Transverse colon (tissue), 4 donors: ENCODE measurements around the gene EDDM13. TPM values are rescaled to one million over a fixed set of nuclear protein-coding genes. Genes with fewer than 3 reads are reported as not detected.
A peak's percentile ranks its signal among the peaks of the same experiment; 100 is the strongest.

Source experiments
- DNase-seq: peaks from one replicate; pipeline ENCODE4 v3.0.0-alpha.2; 2019
- H3K27ac ChIP-seq, 4 donors: fragments of 200-600 bp; sonication (generic); 2 replicates each; pipeline ENCODE4 v1.5.1; 2016 to 2018; ENCODE audit warnings: inconsistent platforms in 4 of 4
- H3K27me3 ChIP-seq: fragments of 200-600 bp; sonication (generic); 2 replicates; pipeline ENCODE4 v1.5.1; 2017; ENCODE audit warnings: inconsistent platforms
- H3K36me3 ChIP-seq, 4 donors: fragments of 200-600 bp; sonication (generic); 2 replicates each; pipeline ENCODE4 v1.5.1; 2017 to 2019; ENCODE audit warnings: inconsistent platforms in 4 of 4
- H3K4me1 ChIP-seq, 4 donors: fragments of 200-600 bp; sonication (generic); 2 replicates each; pipeline ENCODE4 v1.5.1; 2017 to 2020; ENCODE audit warnings: inconsistent platforms in 4 of 4
- H3K4me3 ChIP-seq, 4 donors: fragments of 200-600 bp; sonication (generic); 1 replicate in 1 of 4; 2 replicates in 3 of 4; pipeline versions ENCODE4 v1.5.1 to v1.6.1; 2017 to 2019; ENCODE audit warnings: inconsistent platforms in 4 of 4
- H3K9me3 ChIP-seq, 2 donors: fragments of 200-600 bp; sonication (generic); 2 replicates each; pipeline ENCODE4 v1.5.1; 2017 to 2019; ENCODE audit warnings: inconsistent platforms in 2 of 2
- EP300 ChIP-seq: sonication (generic); formaldehyde crosslinking; IDR thresholded peaks from one replicate; pipeline ENCODE4 v1.6.1; 2017; ENCODE audit warnings: antibody characterized with exemption, low read depth
- POLR2A ChIP-seq: fragments of 450-650 bp; IDR thresholded peaks from one replicate; pipeline ENCODE4 v1.6.1; 2016; ENCODE audit warnings: antibody characterized with exemption, mild to moderate bottlenecking, moderate library complexity
- POLR2AphosphoS5 ChIP-seq, 3 donors: sonication (generic); formaldehyde crosslinking; IDR thresholded peaks; one replicate each; pipeline ENCODE4 v1.6.1; 2016; ENCODE audit warnings: antibody characterized with exemption in 3 of 3
- WGBS, 2 donors: methylation state at CpG; one replicate each; pipeline ENCODE4 v1.1.5; 2018; ENCODE audit warnings: low coverage in 1 of 2; 5-methylcytosine and 5-hydroxymethylcytosine counted together
- in situ Hi-C, 4 donors: fragments of 200-750 bp; cut with MboI; loops; one replicate each; pipeline versions ENCODE4 v1.15.0 to v1.15.1; 2017; ENCODE audit warnings: low sequenced_read_pairs in 3 of 4, low pct_ligation_motif_present in 1 of 4, low pct_unique_long_range_greater_than_20kb in 1 of 4
- intact Hi-C: fragments of 100-400 bp; cut with DNase I; formaldehyde crosslinking; loops from one replicate; pipeline ENCODE4 v1.15.1; 2023; ENCODE audit warnings: low total_unique reads
- total RNA-seq, 4 donors: library from RNA; depleted of rRNA; stranded (reverse); fragments of >200 nt; gene quantifications; one replicate each; pipeline ENCODE4 v1.1.0, GENCODE V29; 2016
- TF ChIP-seq, protein P1 (sequence below), 5 experiments: fragments of 200-600 bp in 3 of 5; fragments of 450-650 bp in 2 of 5; sonication (generic) in 3 of 5; IDR thresholded peaks; 1 replicate in 2 of 5; 2 replicates in 3 of 5; pipeline ENCODE4 v1.5.1; 2016 to 2017; ENCODE audit warnings: antibody characterized with exemption in 5 of 5, inconsistent platforms in 3 of 5, mild to moderate bottlenecking in 2 of 5, moderate library complexity in 1 of 5

The EDDM13 gene
- total RNA-seq, 4 donors from 2014 or later: not detected

DNA sequence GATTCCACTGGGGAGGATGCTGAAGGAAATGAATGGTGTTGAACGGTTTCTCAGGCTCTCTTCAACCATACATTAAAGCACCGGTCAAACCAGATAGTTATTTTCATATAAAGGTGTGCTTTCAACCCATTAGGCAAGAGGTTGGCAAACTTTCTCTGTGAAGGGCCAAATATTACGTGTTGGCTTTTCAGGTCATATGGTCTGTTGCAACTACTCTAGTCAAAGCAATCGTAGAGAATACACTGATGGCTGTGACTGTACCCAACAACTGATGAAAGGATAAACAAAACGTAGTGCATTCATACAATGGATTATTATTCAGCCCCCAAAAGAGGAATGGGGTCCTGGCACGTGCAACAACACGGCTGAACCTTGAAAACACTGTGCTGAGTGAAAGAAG lies 36.2 kb downstream of the EDDM13 start:
- Histone ChIP-seq H3K4me1 (peaks cover 0 to 12% (median 3%) of the 10 kb centered on the region in 4 donors), H3K9me3 (no peaks in the 10 kb centered on the region), H3K27me3 (no peaks in the 10 kb centered on the region), H3K27ac (no peak overlapping the region), H3K4me3 (no peak overlapping the region), H3K36me3 (no peaks in the 10 kb centered on the region)
- no peak for DNase-seq
- intact Hi-C loops (no loop called here), in situ Hi-C loops (loop anchor here in 1 of 4 donors (25.0 kb wide), 1 partner anchor 221 kb away; no protein-coding TSS in a partner anchor)
- TF ChIP-seq, protein P1, sequence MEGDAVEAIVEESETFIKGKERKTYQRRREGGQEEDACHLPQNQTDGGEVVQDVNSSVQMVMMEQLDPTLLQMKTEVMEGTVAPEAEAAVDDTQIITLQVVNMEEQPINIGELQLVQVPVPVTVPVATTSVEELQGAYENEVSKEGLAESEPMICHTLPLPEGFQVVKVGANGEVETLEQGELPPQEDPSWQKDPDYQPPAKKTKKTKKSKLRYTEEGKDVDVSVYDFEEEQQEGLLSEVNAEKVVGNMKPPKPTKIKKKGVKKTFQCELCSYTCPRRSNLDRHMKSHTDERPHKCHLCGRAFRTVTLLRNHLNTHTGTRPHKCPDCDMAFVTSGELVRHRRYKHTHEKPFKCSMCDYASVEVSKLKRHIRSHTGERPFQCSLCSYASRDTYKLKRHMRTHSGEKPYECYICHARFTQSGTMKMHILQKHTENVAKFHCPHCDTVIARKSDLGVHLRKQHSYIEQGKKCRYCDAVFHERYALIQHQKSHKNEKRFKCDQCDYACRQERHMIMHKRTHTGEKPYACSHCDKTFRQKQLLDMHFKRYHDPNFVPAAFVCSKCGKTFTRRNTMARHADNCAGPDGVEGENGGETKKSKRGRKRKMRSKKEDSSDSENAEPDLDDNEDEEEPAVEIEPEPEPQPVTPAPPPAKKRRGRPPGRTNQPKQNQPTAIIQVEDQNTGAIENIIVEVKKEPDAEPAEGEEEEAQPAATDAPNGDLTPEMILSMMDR (IDR thresholded peaks at IDR 0.05): no peak
- TF ChIP-seq POLR2A (no peak), POLR2AphosphoS5 (IDR thresholded peaks at IDR 0.05) (no peak), EP300 (no peak)
- WGBS, 2 donors: 89 to 93% methylated on average over 7 of the region's 7 CpGs

DNA sequence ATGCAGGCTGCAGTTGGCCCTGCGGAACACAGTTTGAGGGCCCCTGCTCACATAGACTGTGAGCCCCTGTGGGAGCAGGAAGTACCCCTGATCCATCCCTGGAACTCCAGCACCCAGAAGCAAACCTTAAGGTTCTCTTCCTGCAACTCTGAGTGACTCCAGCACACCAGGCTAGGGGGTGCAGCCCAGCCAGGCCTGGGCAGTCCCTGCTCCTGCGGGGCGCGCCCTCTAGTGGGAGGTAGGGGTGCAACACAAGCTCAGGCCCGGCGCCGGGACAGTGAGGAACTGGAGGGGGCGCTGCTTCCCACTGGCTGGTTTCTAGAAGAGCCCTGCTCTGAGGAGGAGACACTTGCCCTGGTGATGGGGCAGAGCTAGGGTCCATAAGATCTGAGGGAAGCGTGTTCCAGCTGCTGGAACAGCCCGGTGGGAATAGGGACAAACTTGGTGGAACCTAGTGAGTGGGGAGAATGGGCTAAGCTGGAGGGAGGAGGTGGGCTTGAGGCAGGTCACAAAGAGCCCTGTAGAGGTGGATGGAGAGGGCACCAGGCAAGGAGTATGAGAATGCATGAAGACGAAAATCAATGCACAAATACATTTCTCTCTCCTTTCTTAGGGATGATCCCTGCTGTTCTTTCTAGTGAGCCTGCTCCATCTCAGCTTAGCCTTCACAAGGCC lies 37.1 kb downstream of the EDDM13 start:
- 83 to 100% methylated on average over 2 to 11 of the region's 11 CpGs for WGBS, 2 donors
- DNase-seq: peak; percentile 51
- no peaks in the 10 kb centered on the region for H3K27me3 ChIP-seq
- intact Hi-C loops: no loop called here
- no peaks in the 10 kb centered on the region for H3K36me3 ChIP-seq
- TF ChIP-seq, protein P1 (IDR thresholded peaks at IDR 0.05): peak; percentile 48 to 62 (median 54)
- TF ChIP-seq POLR2AphosphoS5 (IDR thresholded peaks at IDR 0.05): no peak
- no peak for TF ChIP-seq POLR2A
- peaks cover 0 to 15% (median 4%) of the 10 kb centered on the region in 4 donors for H3K4me1 ChIP-seq
- in situ Hi-C loops: loop anchor here in 1 of 4 donors (25.0 kb wide), 1 partner anchor 222 kb away; no protein-coding TSS in a partner anchor
- H3K27ac ChIP-seq: no peak overlapping the region
- H3K4me3 ChIP-seq: no peak overlapping the region
- no peaks in the 10 kb centered on the region for H3K9me3 ChIP-seq

DNA sequence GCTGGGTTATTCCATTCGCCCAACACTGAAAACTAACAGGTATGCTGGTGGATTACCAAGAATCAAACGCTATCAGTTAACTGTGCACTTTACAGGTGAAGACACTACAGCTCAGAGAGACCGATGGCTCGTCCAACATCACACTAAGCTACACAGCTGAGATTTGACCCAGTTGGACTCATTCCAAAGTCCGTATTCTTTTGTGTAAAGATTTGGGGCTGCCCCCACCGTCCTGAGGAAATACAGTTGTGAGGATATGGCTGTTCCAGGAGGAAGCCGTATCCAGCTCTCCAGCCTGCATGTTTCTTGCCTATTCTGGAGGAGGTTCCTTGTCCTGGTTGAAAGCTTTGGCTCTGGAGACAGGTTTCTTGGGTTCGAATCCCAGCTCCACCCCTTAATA lies 37.9 kb downstream of the EDDM13 start:
- no peak for TF ChIP-seq POLR2AphosphoS5 (IDR thresholded peaks at IDR 0.05)
- WGBS, 2 donors: 77% methylated on average over 8 of the region's 8 CpGs; no CpG with 5 or more reads in 1 of the 2 donors
- no peaks in the 10 kb centered on the region for H3K36me3 ChIP-seq
- no peaks in the 10 kb centered on the region for H3K9me3 ChIP-seq
- no peak overlapping the region for H3K27ac ChIP-seq
- H3K4me1 ChIP-seq: peaks cover 0 to 16% (median 5%) of the 10 kb centered on the region in 4 donors
- no peaks in the 10 kb centered on the region for H3K27me3 ChIP-seq
- intact Hi-C loops: no loop called here
- H3K4me3 ChIP-seq: no peak overlapping the region
- DNase-seq: no peak
- in situ Hi-C loops: loop anchor here in 1 of 4 donors (25.0 kb wide), 1 partner anchor 223 kb away; no protein-coding TSS in a partner anchor

DNA sequence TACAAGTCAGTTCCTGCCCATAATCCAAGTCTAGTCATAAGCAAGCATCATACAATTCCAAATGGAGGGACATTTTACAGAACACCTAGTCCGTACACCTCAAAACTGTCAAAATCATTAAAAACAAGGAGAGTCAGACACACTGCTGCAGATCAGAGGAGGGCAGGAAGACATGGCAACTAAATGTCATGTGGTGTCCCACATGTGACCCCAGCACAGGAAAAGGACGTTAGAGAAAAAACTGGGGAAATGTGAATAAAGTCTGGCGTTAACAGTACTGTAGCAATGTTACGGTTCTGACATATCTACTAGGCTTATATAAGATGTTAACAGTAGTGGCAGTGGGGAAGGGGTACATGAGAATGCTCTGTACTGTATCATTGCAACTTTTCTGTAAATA lies 39.8 kb downstream of the EDDM13 start:
- no peak overlapping the region for H3K4me3 ChIP-seq
- H3K9me3 ChIP-seq: no peaks in the 10 kb centered on the region
- no peak for DNase-seq
- WGBS, 2 donors: 71 to 84% methylated on average over 4 of the region's 4 CpGs
- TF ChIP-seq POLR2A: no peak
- TF ChIP-seq EP300: no peak
- no peak for TF ChIP-seq POLR2AphosphoS5 (IDR thresholded peaks at IDR 0.05)
- TF ChIP-seq, protein P1 (IDR thresholded peaks at IDR 0.05): no peak
- H3K27ac ChIP-seq: no peak overlapping the region
- H3K36me3 ChIP-seq: no peaks in the 10 kb centered on the region
- in situ Hi-C loops: loop anchor here in 1 of 4 donors (25.0 kb wide), 1 partner anchor 225 kb away; no protein-coding TSS in a partner anchor
- H3K27me3 ChIP-seq: no peaks in the 10 kb centered on the region
- intact Hi-C loops: no loop called here
- H3K4me1 ChIP-seq: peaks cover 0 to 23% (median 9%) of the 10 kb centered on the region in 4 donors
